Fibroblast of villous mesenchyme (primary cell): ENCODE data around the gene TOP1. TPM values are rescaled to one million over a fixed set of nuclear protein-coding genes. Genes with fewer than 3 reads are reported as not detected.

Experiments
- DNase-seq: peaks from one replicate; pipeline ENCODE4 v3.0.0-alpha.2; 2010; ENCODE audit warnings: low read depth
- H3K4me3 ChIP-seq: 2 replicates; pipeline ENCODE4 v1.5.1; 2011; ENCODE audit warnings: low read depth, mild to moderate bottlenecking, low read length
- total RNA-seq: library from RNA; depleted of rRNA; stranded (reverse); fragments of >200 nt; gene quantifications from 2 replicates; pipeline ENCODE4 v1.2.3, GENCODE V29; 2012
- TF ChIP-seq, protein P1 (sequence below): IDR thresholded peaks from 2 replicates; pipeline ENCODE4 v1.5.1; 2012; ENCODE audit warnings: low read depth, mild to moderate bottlenecking, low read length; ENCODE audit not compliant: insufficient read depth

TOP1 gene
- total RNA-seq, 1 donor, result 19.9 TPM

DNA sequence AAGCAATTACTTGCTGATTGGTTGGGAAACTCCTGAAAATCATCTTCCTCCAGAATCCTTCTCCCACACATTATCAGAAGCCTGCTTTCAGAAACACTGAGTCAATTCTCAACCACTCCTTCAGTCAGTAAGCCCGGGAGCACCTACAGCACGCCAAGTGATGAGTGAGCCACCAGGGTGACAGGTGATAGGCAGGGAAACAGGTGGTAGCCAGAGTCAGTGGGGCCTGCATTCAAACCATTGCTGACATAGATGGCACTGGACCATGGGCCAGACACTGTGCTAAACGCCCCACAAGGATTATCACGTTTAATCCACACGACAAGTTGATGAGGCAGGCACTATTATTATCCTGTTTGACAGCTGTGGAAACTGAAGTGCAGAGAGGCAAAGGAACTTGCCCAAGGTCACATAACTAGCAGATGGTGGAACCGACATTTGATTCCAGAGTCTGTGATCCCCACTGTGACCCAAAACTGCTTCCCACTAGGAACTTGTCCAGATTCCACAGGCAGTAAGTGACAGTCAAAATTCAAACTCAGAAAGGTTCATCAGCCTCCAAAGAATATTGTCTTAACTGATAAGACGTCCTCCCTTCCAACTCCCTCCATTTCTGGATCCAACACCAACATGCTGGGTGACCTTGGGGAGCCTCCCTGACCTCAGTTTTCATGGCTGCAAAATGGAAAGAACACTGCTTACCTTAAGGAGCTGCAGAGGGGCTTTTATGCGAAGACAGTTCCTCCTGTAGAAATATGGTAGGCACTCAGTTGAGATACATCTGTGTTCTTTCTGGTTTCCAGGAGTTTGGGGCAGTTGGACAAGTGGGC, 23.9 kb upstream of the TOP1 start:
- peak overlapping the region; percentile 24 for H3K4me3 ChIP-seq
- DNase-seq, result no peak

DNA sequence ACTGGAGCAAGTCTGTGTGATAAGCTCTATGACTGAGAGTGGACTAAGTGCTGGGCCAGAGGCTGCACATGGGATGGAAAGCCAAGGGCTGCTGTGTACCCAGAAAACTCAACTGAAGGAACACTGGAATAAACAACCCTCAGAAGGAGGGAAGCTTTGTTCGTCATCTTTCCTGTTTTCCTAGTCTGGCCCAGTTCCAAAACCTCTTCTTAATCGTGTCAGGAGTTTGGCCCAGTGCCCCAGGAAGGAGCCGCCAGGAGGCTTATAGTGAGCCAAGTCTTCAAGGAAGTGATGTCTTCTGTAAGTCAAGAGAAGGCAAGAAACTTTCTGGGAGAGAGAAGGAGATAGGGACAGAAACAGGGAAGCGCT, 23.3 kb upstream of the TOP1 start:
- TF ChIP-seq, protein P1, sequence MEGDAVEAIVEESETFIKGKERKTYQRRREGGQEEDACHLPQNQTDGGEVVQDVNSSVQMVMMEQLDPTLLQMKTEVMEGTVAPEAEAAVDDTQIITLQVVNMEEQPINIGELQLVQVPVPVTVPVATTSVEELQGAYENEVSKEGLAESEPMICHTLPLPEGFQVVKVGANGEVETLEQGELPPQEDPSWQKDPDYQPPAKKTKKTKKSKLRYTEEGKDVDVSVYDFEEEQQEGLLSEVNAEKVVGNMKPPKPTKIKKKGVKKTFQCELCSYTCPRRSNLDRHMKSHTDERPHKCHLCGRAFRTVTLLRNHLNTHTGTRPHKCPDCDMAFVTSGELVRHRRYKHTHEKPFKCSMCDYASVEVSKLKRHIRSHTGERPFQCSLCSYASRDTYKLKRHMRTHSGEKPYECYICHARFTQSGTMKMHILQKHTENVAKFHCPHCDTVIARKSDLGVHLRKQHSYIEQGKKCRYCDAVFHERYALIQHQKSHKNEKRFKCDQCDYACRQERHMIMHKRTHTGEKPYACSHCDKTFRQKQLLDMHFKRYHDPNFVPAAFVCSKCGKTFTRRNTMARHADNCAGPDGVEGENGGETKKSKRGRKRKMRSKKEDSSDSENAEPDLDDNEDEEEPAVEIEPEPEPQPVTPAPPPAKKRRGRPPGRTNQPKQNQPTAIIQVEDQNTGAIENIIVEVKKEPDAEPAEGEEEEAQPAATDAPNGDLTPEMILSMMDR, result no peak
- DNase-seq, result peak; percentile 98
- no peak overlapping the region for H3K4me3 ChIP-seq

More for the DNA sequence above, 23.9 kb upstream of the TOP1 start:
- TF ChIP-seq, protein P1, result no peak

DNA sequence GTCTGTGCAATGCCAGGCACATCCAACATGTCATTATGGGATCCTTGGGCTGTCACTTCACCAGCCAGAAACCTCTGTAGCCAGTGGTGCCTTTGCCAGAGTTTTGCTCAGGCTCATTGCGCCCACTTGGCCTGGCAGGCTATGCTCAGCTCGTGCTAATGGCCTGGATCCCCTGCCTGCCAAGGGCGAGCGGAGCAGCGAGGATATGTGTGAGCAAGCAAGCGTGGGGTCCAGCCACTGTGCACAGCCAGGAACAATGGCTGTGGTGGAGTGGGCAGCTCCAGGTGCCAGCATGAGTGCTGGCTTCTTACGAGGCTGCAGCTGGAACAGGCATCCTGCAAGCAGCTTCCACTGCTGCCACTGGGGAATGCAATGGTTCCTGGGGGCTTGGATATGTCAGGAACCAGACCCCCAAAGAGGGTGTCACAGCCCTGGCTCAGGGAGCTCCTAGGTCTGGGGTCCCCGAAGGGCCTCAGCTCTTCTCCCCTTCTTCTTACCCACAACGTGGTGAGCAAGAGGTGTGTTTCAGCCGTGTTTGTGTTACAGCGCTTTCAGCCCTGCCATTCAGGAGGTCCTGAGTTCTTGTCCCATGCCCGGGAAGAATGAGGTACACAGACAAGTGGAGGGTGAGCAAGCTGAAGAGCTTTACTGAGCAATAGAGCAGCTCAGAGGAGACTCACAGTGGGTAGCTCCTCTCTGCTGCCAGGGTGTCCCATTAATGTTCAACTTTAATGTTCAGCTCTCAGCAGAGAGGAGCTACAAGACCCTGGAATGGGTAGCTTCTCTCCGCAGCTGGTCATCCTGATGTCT, 22.3 kb upstream of the TOP1 start:
- no peak for DNase-seq
- H3K4me3 ChIP-seq, result no peak overlapping the region
- TF ChIP-seq, protein P1, result no peak

DNA sequence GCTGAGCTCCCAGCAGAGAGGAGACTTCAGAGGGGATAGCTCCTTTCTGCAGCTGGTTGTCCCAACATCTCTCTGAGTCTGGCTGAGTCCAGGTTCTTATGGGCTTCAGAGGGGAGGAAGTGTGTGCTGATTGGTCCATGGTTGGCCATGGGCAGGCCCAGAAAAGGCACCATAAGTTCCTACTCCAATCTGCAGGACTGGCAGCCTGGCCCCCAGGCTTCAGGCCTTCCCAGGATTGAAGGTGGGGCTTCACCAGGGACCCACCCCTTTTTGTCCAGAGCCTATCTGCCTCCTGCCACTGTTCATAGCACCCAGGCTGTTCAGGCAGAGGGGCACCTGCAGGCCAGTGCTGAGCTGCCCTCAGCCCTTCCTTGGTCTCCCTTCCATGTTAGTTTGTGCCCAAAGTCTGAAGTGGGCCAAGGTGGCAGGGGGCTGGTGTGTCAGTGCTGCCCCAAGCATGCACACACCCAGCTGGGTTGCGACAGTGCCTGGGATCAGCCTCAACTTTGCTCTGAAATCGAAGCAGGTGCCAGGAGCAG, 21.6 kb upstream of the TOP1 start:
- TF ChIP-seq, protein P1, result no peak
- DNase-seq, result no peak
- H3K4me3 ChIP-seq, result no peak overlapping the region

DNA sequence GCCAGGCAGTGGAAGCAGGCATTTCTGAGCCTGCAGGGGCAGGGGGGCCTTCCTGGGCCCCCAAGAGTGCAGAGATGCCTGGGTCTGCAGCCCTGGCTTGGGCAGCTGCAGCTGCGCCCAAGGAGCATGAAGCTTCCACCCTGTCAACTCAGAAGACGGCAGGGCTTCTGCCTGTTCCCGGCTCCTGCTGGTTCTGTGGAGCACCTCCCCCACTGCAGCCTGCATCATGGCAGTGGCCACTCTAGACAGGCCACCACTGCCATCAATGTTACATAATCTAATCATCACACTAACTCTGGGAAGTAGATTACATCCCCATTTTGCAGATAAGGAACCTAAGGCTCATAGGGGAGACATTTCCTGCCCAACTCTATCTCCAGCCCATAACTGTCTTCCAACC, 21.1 kb upstream of the TOP1 start:
- H3K4me3 ChIP-seq, result no peak overlapping the region
- DNase-seq, result no peak
- TF ChIP-seq, protein P1, result no peak

DNA sequence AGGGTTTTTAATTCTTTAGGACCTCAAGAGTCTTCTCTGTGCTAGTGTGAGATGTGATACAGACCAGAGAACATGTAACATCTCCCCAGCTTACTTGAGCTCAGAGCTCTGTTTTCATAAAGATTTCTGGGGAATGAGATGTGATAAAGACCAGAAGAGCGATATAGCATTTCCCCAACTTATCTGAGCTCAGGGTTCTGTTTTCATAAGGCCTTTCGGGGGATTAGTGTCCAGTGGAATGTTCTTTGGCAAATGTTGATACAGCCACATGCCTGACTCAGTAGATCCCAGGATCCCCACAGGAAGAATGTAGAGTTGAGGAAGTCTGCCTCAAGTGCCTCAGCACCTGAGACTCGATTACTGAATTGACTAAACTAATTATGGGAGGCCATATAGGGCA, 18.7 kb upstream of the TOP1 start:
- peak; percentile 93 for DNase-seq
- no peak overlapping the region for H3K4me3 ChIP-seq
- TF ChIP-seq, protein P1, result no peak
